GM18867 (cell line): Measurements from ENCODE around the gene MCF2L.

Experiments used
- ATAC-seq: cut with Tn5 transposase; IDR thresholded peaks from one replicate; pipeline ENCODE4 v1.9.1; 2021; ENCODE audit warnings: mild to moderate bottlenecking, moderate library complexity; ENCODE audit not compliant: unreplicated experiment

The MCF2L gene

DNA sequence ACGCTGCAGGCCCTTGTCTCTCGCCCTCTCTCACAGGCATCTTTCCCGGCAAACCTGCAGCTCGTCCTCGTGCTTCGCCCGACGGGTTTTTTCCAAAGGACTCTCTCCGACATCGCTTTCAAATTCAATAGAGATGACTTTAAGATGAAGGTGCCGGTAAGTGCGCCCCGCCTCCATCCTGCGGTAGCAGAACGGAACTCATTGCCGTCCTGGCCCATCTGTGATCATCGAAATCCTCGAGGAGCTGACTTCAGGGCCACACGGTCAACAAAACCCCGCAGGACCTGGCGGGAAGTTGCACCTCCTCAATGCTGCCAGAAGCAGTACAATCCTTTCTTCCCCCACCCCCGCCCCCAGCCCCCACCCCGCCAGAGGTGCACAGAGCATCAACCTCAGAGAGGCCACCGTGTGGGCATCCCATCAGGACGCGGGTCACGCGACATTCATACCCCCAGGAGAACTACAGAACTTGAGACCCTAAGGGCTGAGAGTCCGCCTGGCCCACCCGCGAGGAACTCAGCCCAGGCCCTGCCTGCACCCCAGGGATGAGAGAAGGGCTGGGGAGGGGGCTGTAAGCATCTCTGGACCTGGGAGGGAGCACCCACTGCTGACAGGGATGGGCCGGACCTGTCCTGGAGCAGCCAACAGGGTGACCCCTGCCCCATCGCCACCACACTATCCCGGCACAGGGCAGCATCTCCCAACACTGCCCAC, 91.7 kb downstream of the MCF2L start:
- no peak for ATAC-seq

DNA sequence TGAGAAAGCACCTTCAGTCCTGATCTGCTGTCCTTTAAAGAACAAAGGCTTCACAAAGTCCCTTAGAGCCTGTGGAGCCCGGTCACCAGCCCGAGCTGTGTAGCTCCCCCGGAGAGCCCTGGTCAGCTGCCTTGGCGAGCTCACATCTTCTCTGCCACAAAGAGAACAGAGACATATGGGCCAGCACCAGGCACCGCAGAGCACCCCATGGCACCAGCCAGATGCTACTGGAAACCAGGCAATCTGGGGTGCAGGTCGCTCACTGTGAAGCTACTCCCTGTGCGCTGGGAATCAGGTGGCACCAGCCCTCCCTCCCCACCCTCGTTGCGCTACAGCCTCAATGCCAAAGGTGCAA, 92.2 kb downstream of the MCF2L start:
- ATAC-seq, result no peak

DNA sequence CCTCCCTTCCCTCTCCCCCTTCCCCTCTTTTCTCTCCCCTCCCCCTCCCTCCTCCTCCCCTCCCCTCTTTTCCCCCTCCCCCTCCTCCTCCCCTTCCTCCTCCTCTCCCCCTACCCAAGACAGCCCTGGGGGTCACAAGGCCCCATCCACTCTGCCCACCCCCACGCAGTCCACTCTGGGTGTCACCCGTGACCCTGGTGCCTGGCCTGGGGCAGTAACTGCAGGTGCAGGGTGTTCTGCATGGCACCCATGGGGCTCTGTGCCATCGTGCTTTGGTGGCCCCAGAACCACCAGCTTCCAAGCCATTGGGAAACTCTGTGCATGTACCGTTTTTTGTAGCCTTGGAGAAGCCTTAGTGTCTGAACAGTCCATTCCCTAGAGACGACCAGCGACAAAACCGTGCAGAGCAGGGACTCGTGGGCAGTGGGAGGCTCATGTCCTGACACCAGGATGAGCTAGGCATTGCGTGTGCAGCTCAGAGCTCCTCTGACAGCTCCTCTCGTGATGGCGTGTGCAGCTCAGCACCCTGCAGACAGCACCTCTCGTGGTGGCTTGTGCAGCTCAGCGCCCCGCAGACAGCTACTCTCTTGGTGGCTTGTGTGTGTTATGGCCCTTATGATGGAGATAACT, 92.9 kb downstream of the MCF2L start:
- ATAC-seq, result no peak

DNA sequence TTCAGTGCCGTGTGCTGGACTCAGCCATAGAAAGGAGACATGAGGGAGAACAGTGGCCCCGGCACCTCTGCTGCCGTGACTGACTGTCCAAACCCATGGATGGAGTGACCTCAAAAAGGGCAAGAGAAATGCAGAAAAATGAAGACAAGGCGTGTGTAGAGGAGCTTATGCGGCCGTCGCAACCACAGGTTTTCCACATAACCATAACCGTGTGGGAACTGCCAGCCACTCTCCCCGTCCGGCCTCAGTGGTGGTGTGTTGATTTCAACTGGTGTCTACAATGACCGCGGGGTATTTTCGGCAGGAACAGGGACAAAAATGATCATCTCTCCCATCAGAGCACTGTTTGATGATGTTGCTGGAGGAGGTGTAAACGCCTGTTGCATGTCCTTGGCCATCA, 93.7 kb downstream of the MCF2L start:
- no peak for ATAC-seq

DNA sequence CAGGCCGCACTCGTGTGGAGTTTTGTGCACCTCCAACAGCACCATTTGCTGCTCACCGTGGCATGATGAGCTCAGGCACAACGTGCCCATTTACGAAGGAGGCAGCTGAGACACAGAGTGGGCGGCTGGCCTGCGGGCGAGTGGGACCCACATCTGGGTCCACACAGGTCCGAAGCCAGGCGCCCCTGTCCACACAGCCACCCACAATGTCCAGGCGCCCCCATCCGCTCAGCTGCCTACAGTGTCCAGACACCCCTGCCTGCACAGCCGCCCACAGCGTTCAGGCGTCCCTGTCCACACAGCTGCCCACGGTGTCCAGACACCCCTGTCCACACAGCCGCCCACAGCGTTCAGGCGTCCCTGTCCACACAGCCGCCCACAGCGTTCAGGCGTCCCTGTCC, 94.1 kb downstream of the MCF2L start:
- ATAC-seq, result no peak

DNA sequence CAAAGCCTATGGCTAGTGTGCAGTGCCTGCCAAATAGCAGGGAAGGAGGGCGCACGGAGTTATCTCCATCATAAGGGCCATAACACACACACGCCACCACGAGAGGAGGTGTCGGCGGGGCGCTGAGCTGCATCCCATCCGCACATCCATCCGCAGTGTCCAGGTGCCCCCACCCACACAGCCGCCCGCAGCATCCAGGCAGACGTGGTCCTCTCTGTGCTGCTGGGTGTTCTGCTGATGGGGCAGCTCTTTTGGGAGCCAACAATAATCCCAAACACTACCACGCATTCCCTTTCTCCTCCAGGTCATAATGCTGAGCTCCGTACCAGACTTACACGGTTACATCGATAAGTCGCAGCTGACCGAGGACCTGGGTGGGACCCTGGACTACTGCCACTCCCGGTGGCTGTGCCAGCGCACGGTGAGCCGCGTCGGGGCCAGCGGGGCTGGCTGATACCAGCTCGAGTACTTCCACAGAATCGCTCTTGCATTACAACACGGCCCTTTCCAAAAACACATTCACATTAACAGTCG, 95.1 kb downstream of the MCF2L start:
- ATAC-seq, result no peak

DNA sequence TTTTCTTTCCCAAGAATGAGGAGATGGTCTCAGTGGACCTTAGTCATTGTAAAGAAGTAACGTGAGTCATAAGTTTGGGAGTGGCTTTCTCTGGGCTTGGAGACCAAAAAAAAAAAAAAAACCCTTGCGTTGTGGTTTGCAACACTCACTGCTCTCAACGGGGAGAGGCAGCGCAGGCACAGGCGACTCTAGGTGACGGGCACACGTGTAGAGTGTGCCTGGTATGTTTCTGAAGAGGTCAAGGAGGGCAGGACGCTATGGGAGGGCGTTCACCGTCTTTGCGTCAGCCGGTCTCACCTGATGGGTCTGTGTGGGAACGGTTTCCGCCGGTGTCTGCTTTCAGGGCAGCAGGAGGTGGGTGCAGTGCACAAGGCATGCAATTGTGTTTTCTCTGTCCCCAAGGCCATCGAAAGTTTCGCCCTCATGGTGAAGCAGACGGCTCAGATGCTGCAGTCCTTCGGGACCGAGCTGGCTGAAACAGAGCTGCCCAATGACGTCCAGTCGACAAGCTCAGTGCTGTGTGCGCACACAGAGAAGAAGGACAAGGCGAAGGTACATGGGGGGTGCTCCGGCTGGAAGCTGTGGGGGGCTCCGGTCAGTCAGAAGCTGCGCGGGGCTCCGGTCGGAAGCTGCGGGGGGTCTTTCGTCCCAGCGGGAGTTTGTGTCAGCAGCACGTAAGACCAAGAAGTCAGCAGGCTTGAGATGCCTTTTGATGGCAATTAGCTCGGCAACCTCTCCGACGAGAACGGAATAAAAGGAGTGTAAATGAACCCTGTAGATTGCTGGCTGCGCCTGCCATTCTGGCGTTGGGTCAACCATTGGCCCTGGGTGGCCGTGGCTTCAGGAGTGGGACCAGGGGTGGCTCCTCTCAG, 95.8 kb downstream of the MCF2L start:
- no peak for ATAC-seq

DNA sequence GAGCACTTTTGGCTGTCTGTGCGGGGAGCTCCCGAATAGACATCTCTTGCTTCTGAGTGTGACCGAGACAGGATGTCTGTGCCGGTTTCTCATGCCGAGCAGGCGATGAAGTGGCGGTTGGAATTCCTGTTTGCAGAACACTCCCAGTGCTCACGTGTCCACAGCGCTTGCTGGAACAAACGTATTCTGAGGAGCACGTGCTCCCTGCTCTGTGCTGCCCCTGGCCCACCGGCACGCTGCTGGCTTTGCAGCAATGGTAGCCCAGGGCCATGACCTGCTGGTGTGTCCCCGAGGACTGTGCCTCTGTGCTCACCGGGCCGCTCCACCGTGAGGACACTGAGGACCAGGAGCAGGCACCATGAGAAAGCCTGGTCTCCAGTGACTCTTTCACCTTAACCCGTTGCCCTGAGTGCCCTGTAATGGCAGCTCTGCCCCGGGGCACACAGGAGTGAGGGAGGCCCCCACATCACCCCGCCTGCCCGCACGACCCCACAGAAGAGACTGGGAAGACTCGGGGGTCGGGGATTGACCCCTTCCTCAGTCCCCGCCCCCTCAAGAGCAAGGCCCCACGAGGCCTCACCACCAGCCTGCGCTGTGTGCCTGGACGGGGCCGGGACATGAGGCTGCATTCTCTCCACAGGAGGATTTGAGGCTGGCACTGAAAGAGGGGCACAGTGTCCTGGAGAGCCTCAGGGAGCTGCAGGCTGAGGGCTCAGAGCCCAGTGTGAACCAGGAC, 96.6 kb downstream of the MCF2L start:
- ATAC-seq, result no peak

DNA sequence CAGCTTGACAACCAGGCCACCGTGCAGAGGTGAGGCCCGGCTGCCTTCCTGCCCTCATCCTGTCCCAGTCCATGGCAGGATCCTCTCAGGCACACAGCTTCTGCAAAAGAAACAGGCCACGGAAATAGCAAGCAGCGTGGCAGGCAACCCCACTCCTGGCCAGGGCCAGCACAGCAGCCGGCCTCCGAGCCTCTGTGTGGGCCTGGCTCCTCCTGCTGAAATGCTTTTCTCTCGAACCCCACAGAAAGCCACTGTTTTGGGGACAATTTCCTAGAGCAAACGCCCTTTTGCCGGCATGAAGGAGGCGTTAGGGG, 97.1 kb downstream of the MCF2L start:
- no peak for ATAC-seq

DNA sequence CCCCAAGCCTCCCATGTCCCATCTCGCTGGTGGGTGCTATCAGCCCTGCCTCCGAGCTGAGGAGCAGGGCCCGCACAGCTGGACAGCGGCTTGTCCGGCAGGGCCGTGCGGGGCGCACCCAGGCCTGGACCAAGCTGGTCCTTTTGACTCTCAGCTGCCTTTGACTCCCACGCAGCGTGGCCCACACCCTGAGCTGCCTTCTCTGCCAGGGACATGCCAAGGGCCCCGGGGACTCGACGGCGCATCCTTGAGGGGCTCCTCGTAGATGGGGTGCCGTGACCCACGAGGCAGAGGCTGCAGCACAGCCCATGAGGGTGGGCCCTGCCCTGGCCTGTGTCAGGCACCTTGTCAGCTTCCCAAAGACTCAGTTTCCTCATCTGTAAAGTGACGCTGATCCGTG, 97.7 kb downstream of the MCF2L start:
- ATAC-seq, result no peak

DNA sequence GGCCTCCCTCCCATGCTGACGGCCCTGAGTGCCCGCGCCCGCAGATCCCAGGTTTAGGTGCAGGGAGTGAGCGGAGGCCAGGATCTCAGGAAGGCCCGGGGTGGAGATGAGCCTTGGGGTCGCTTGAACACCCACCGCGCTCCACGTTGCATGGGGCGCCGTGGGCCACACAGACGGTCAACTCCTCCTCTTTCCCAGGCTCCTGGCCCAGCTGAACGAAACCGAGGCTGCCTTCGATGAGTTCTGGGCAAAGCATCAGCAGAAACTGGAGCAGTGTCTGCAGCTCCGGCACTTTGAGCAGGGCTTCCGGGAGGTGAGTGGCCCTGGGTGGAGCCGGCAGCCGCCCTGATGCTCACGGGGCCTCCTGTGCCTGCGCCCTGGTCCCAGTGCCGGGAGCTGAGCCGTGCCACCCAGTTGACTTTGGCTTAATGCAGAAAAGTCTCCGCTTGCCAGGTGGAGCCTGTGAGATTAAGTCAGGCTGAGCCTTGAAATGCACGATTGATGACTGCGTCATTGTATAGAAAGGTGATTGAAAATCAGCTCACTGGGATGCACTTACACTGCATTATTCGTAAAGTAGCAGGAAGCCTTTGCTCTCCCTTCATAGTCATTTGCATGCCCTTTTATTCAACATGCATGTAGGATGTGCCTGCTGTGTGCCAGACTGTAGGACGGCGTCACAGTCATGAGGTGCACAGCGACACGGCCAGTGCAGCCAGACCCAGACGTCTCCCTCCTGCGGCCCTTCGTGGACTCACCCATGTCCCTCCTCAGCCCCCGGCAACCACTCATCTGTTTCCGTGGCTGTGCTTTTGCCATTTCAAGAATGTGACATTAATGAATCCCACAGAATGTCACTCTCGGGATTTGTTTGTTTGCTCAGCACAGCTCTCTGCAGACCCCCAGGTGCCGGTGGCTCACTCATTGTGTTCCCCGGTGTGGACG, 101.1 kb downstream of the MCF2L start:
- ATAC-seq, result no peak

DNA sequence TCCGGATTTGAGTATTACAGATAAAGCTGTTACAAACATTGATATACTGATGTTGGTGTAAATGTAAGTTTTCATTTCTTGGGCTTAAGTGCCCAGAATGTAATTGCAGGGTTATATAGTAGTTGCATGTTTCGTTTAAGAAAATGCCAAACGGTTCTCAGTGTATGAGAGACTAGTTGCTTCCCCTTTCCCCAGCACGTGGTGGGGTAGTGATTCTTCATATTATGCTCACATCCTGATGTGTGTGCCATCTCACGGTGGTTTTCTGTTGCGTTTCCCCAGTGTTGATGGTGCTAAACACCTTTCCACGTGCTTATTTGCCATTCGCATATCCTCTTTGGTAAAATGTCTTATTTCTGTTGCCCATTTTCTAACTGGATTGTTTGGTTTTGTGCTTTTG, 101.8 kb downstream of the MCF2L start:
- no peak for ATAC-seq

DNA sequence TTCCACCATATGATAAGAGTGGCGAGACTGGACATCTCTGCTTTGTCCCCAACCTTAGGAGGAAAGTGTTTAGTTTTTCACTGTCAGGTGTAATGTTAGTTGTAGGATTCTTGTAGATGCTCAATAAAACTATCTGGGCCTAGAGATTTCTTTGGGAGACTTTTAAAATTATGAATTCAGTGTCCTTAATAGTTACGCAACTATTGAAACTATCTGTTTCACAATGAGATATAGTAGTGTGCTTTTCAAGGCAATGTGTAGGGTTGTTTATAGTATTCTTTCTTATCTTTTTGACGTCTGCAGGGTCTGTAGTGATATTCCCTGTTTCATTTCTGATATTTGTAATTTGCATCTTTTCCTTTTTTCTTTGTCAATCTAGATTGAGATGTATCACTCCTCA, 103.4 kb downstream of the MCF2L start:
- no peak for ATAC-seq

DNA sequence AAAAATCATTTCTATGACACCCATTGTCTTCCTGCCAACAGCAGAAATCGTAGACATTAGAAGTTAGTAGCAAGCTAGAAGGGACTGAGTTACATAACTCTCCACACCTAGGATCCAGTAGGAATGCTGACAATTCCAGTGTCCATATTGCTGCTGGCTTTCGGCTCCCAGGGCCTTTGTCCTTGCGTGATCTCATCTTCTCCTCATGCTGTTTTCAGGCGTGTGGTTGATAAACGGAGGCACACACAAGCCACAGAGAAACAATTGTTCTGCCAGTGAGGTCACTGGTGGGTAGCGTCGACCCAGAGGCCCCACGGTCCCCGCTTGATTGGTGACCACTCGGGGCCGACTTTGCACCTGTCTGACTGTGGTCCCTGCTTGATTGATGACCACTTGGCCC, 104.9 kb downstream of the MCF2L start:
- ATAC-seq, result no peak

DNA sequence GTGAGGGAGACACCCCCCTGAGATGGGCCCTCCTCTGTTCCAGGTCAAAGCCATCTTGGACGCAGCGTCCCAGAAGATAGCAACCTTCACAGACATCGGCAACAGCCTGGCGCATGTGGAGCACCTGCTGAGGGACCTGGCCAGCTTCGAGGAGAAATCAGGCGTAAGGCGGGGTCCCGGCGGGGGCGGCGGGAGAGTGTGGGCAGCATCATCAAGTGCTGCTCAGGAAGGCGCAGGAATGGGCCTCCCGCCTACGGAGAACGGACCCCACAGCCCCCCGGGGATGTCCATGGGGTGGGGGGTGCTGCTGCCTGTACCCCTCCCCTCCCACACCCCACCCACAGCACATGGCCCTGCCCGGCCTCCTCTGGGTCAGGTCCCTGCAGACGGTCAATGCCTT, 105.4 kb downstream of the MCF2L start:
- no peak for ATAC-seq

DNA sequence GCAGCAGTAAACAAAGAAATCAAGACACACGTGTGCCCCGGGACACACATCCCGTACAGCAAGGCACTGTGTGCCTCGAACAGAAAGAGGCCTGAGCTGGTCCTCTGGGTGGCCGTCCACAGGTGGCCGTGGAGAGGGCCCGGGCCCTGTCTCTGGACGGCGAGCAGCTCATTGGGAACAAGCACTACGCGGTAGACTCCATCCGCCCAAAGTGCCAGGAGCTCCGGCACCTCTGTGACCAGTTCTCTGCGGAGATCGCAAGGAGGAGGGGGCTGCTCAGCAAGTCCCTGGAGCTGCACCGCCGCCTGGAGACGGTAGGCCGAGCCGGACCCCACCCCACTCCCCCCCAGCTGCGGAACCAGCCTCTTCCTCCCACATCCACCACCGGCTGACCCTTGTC, 105.9 kb downstream of the MCF2L start:
- no peak for ATAC-seq

DNA sequence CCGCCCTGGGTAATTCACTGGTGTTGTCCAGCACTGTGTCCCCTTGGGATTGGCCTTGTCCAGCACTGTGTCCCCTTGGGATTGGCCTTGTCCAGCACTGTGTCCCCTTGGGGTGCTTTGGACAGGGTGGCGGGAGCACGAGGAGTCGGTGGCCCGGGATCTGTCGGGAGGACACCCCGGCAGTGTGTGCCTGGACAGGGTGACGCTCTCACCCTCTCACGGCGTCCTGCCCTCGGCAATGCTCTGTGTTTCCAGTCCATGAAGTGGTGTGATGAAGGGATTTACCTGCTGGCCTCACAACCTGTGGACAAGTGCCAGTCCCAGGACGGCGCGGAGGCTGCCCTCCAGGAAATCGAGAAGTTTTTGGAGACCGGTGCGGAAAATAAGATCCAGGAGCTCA, 106.7 kb downstream of the MCF2L start:
- no peak for ATAC-seq

DNA sequence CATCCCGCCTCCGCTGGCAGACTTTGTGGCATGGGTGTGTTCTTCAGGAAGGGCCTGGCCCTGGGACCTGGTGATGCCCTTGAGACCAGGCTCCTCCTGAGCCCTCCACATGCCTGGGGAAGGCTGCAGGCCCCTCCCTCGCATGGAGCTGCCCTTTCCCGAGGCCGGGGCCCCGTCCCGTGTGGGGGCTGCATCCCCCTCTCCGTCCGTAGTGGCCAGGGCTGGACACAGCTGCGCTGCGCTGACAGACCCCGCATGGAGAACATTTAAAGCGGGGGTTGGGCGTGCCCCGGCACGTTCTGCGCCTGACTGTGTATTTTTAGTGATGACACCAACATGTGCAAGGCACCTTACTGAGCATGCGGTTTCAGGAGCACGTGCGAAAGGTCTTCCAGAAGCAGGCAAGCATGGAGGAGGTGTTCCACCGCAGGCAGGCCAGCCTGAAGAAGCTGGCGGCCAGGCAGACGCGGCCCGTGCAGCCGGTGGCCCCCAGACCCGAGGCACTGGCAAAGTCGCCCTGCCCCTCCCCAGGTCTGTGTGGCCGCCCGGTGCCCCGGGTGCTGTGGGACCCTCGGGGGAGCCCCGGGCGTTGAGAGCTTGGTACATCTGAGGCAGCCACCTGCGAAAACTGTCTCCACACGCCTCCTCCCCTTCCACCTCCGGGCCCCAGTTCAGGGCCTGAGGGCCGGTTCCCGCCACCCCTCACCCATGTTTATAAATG, 107.8 kb downstream of the MCF2L start:
- no peak for ATAC-seq

DNA sequence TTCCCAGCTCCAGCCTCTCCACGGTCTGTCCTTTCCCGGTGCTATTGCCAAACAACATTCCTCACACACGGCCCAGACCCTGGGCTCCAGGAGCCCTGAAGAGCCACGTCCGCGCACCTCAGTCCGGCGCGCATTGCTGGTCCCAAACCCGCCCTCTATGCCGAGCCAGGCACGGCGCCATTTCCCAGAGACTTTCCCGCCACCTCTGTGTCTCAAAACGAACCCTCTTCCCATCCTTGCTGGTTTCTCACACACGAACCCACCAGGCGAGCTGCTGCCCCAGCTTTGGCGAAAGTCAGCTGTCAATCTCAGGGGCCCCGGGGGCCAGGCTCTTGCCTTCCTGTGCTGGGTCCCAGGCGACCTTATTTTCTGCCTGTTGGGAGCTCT, 108.5 kb downstream of the MCF2L start:
- no peak for ATAC-seq
